Central memory CD8-positive, alpha-beta T cell (primary cell): ENCODE measurements around the gene GEMIN5.
"Not testable (repeated sequence)": the region's sequence is repeated elsewhere in the genome, so short reads cannot be mapped to it uniquely, and the experiment has no call there.

Source experiments
- ATAC-seq: fragments of 150-1000 bp; cut with Tn5 transposase; replicated peaks from 2 replicates; pipeline ENCODE4 v1.10.0; 2022; ENCODE audit warnings: mild to moderate bottlenecking, moderate FRiP score, moderate number of reproducible peaks; ENCODE audit not compliant: poor library complexity, severe bottlenecking; ENCODE audit errors: extremely low read depth
- DNase-seq, 2 donors: peaks; one replicate each; pipeline ENCODE4 v3.0.0; 2021; ENCODE audit warnings: low spot score in 2 of 2
- H3K27ac Mint-ChIP-seq: one replicate; pipeline ENCODE4 v1.8.0; 2022; ENCODE audit warnings: low read depth, mild to moderate bottlenecking, moderate library complexity, mixed read lengths
- H3K27me3 Mint-ChIP-seq: one replicate; pipeline ENCODE4 v1.8.0; 2022; ENCODE audit warnings: mixed read lengths
- H3K36me3 Mint-ChIP-seq: one replicate; pipeline ENCODE4 v1.8.0; 2022; ENCODE audit warnings: mild to moderate bottlenecking, moderate library complexity, mixed read lengths; ENCODE audit not compliant: insufficient read depth
- H3K4me1 Mint-ChIP-seq: one replicate; pipeline ENCODE4 v1.8.0; 2022; ENCODE audit warnings: mixed read lengths
- H3K4me3 Mint-ChIP-seq: one replicate; pipeline ENCODE4 v1.8.0; 2022; ENCODE audit warnings: mild to moderate bottlenecking, moderate library complexity, mixed read lengths
- H3K9me3 Mint-ChIP-seq: one replicate; pipeline ENCODE4 v1.8.0; 2022; ENCODE audit warnings: mixed read lengths

Gene GEMIN5

GRCh38 chr5:154937186-154937717, 759 bp downstream of the GEMIN5 start:
- Mint-ChIP-seq H3K9me3 (no peaks in the 10 kb centered on the region), H3K27me3 (no peaks in the 10 kb centered on the region), H3K4me3 (peak overlapping the region; percentile 87), H3K36me3 (peaks cover 22% of the 10 kb centered on the region), H3K4me1 (peaks cover 36% of the 10 kb centered on the region), H3K27ac (peak overlapping the region; percentile 80)
- DNase-seq: no peak
- no peak for ATAC-seq

GRCh38 chr5:154934881-154935280, 3.1 kb downstream of the GEMIN5 start:
- H3K27me3 Mint-ChIP-seq: no peaks in the 10 kb centered on the region
- H3K36me3 Mint-ChIP-seq: peaks cover 19% of the 10 kb centered on the region
- H3K9me3 Mint-ChIP-seq: no peaks in the 10 kb centered on the region
- H3K27ac Mint-ChIP-seq: no peak overlapping the region
- peaks cover 27% of the 10 kb centered on the region for H3K4me1 Mint-ChIP-seq
- H3K4me3 Mint-ChIP-seq: no peak overlapping the region
- DNase-seq: no peak
- ATAC-seq: no peak

GRCh38 chr5:154933537-154933936, 4.5 kb downstream of the GEMIN5 start:
- ATAC-seq (no peak), DNase-seq (no peak)
- H3K9me3 Mint-ChIP-seq: no peaks in the 10 kb centered on the region
- H3K4me1 Mint-ChIP-seq: peaks cover 23% of the 10 kb centered on the region
- H3K4me3 Mint-ChIP-seq: no peak overlapping the region
- no peaks in the 10 kb centered on the region for H3K27me3 Mint-ChIP-seq
- H3K36me3 Mint-ChIP-seq: peaks cover 19% of the 10 kb centered on the region
- H3K27ac Mint-ChIP-seq: no peak overlapping the region

- no peak for DNase-seq
- H3K27ac Mint-ChIP-seq: no peak overlapping the region
- H3K4me3 Mint-ChIP-seq: no peak overlapping the region
- no peak for ATAC-seq
- H3K9me3 Mint-ChIP-seq: no peaks in the 10 kb centered on the region
- H3K36me3 Mint-ChIP-seq: peaks cover 60% of the 10 kb centered on the region
- no peaks in the 10 kb centered on the region for H3K27me3 Mint-ChIP-seq
- H3K4me1 Mint-ChIP-seq: no peaks in the 10 kb centered on the region
These were observed 14.3 kb downstream of the GEMIN5 start for GRCh38 chr5:154923441-154924430.

- no peak for ATAC-seq
- Mint-ChIP-seq H3K27me3 (no peaks in the 10 kb centered on the region), H3K4me1 (no peaks in the 10 kb centered on the region), H3K9me3 (no peaks in the 10 kb centered on the region), H3K4me3 (no peak overlapping the region), H3K27ac (no peak overlapping the region), H3K36me3 (peaks cover 37% of the 10 kb centered on the region)
- no peak for DNase-seq
These were observed 20.3 kb downstream of the GEMIN5 start for GRCh38 chr5:154917757-154918156.

GRCh38 chr5:154916874-154917273, 21.1 kb downstream of the GEMIN5 start:
- Mint-ChIP-seq H3K27ac (no peak overlapping the region), H3K4me3 (no peak overlapping the region), H3K36me3 (peaks cover 39% of the 10 kb centered on the region), H3K4me1 (no peaks in the 10 kb centered on the region), H3K27me3 (no peaks in the 10 kb centered on the region), H3K9me3 (no peaks in the 10 kb centered on the region)
- ATAC-seq (no peak), DNase-seq (no peak)

- not testable (repeated sequence) for H3K4me1 Mint-ChIP-seq, H3K27ac Mint-ChIP-seq, ATAC-seq, H3K9me3 Mint-ChIP-seq, DNase-seq, H3K27me3 Mint-ChIP-seq, H3K4me3 Mint-ChIP-seq
- peaks cover 80% of the 10 kb centered on the region for H3K36me3 Mint-ChIP-seq
These were observed 32.4 kb downstream of the GEMIN5 start for GRCh38 chr5:154905601-154906000.

- Mint-ChIP-seq H3K9me3 (no peaks in the 10 kb centered on the region), H3K4me3 (no peak overlapping the region), H3K4me1 (no peaks in the 10 kb centered on the region), H3K36me3 (peaks cover 73% of the 10 kb centered on the region), H3K27me3 (no peaks in the 10 kb centered on the region), H3K27ac (no peak overlapping the region)
- ATAC-seq (no peak), DNase-seq (no peak)
These were observed 36.1 kb downstream of the GEMIN5 start for GRCh38 chr5:154901913-154902312.

GRCh38 chr5:154901276-154901675, 36.7 kb downstream of the GEMIN5 start:
- DNase-seq: no peak
- no peaks in the 10 kb centered on the region for H3K27me3 Mint-ChIP-seq
- H3K27ac Mint-ChIP-seq: no peak overlapping the region
- ATAC-seq: no peak
- H3K4me1 Mint-ChIP-seq: no peaks in the 10 kb centered on the region
- H3K36me3 Mint-ChIP-seq: peaks cover 68% of the 10 kb centered on the region
- H3K4me3 Mint-ChIP-seq: no peak overlapping the region
- H3K9me3 Mint-ChIP-seq: no peaks in the 10 kb centered on the region

GRCh38 chr5:154900066-154900465, 37.9 kb downstream of the GEMIN5 start:
- H3K9me3 Mint-ChIP-seq: no peaks in the 10 kb centered on the region
- no peaks in the 10 kb centered on the region for H3K4me1 Mint-ChIP-seq
- no peak for DNase-seq
- H3K27ac Mint-ChIP-seq: no peak overlapping the region
- peaks cover 61% of the 10 kb centered on the region for H3K36me3 Mint-ChIP-seq
- ATAC-seq: no peak
- H3K27me3 Mint-ChIP-seq: no peaks in the 10 kb centered on the region
- no peak overlapping the region for H3K4me3 Mint-ChIP-seq

GRCh38 chr5:154899151-154899816, 38.7 kb downstream of the GEMIN5 start:
- no peaks in the 10 kb centered on the region for H3K9me3 Mint-ChIP-seq
- H3K36me3 Mint-ChIP-seq: peaks cover 57% of the 10 kb centered on the region
- no peaks in the 10 kb centered on the region for H3K4me1 Mint-ChIP-seq
- H3K4me3 Mint-ChIP-seq: no peak overlapping the region
- no peak for DNase-seq
- no peaks in the 10 kb centered on the region for H3K27me3 Mint-ChIP-seq
- ATAC-seq: no peak
- H3K27ac Mint-ChIP-seq: peak overlapping the region; percentile 49

GRCh38 chr5:154898210-154898609, 39.8 kb downstream of the GEMIN5 start:
- no peaks in the 10 kb centered on the region for H3K27me3 Mint-ChIP-seq
- H3K36me3 Mint-ChIP-seq: peaks cover 57% of the 10 kb centered on the region
- DNase-seq (no peak), ATAC-seq (no peak)
- no peaks in the 10 kb centered on the region for H3K4me1 Mint-ChIP-seq
- no peaks in the 10 kb centered on the region for H3K9me3 Mint-ChIP-seq
- H3K4me3 Mint-ChIP-seq: no peak overlapping the region
- no peak overlapping the region for H3K27ac Mint-ChIP-seq
